DMS 273 treated with DMSO at 0.1 percent for 48 hours (cell line): ENCODE data around the gene SPATS2L.

Source experiments
- DNase-seq: peaks from one replicate; lab custom pipeline; 2025; lab: John Stamatoyannopoulos, UW

SPATS2L gene

GRCh38 chr2:200442471-200442870, 136.0 kb downstream of the SPATS2L start:
- DNase-seq: no peak

- no peak for DNase-seq
Observed at GRCh38 chr2:200443376-200443775, 136.9 kb downstream of the SPATS2L start.

GRCh38 chr2:200443916-200444315, 137.4 kb downstream of the SPATS2L start:
- DNase-seq: no peak

- no peak for DNase-seq
Observed at GRCh38 chr2:200444530-200444929, 138.0 kb downstream of the SPATS2L start.

GRCh38 chr2:200445284-200445683, 138.8 kb downstream of the SPATS2L start:
- no peak for DNase-seq

- no peak for DNase-seq
Observed at GRCh38 chr2:200446612-200447011, 140.1 kb downstream of the SPATS2L start.

GRCh38 chr2:200447139-200447855, 140.8 kb downstream of the SPATS2L start:
- DNase-seq: no peak

- no peak for DNase-seq
Observed at GRCh38 chr2:200448455-200448854, 142.0 kb downstream of the SPATS2L start.

- DNase-seq: no peak
Observed at GRCh38 chr2:200449149-200449548, 142.7 kb downstream of the SPATS2L start.

- no peak for DNase-seq
Observed at GRCh38 chr2:200450288-200450687, 143.8 kb downstream of the SPATS2L start.

- DNase-seq: no peak
Observed at GRCh38 chr2:200451511-200451910, 145.0 kb downstream of the SPATS2L start.

- no peak for DNase-seq
Observed at GRCh38 chr2:200452377-200452776, 145.9 kb downstream of the SPATS2L start.

- no peak for DNase-seq
Observed at GRCh38 chr2:200453142-200453852, 146.8 kb downstream of the SPATS2L start.

GRCh38 chr2:200453853-200454534, 147.5 kb downstream of the SPATS2L start:
- DNase-seq: no peak

- DNase-seq: no peak
Observed at GRCh38 chr2:200454927-200455801, 148.7 kb downstream of the SPATS2L start.

GRCh38 chr2:200455958-200456421, 149.5 kb downstream of the SPATS2L start:
- no peak for DNase-seq

GRCh38 chr2:200456567-200456966, 150.1 kb downstream of the SPATS2L start:
- no peak for DNase-seq

- no peak for DNase-seq
Observed at GRCh38 chr2:200459101-200459500, 152.6 kb downstream of the SPATS2L start.

- no peak for DNase-seq
Observed at GRCh38 chr2:200461846-200462710, 155.6 kb downstream of the SPATS2L start.

GRCh38 chr2:200463452-200463851, 157.0 kb downstream of the SPATS2L start:
- no peak for DNase-seq
